HCT116 (cell line): ENCODE data around the gene TENM4. TPM values are rescaled to one million over a fixed set of nuclear protein-coding genes. Genes with fewer than 3 reads are reported as not detected.

Source experiments
- ATAC-seq: fragments of 200-7000 bp; cut with Tn5 transposase; 2 replicates; pipeline ENCODE4 v1.9.1; 2020; ENCODE audit warnings: mild to moderate bottlenecking, moderate library complexity
- BruUV-seq: library from RNA; stranded (reverse); fragments of 400-500 nt; replicated peaks from 2 replicates; lab custom pipeline; 2021; lab: Mats Ljungman, UMichigan
- CTCF ChIA-PET: fragments of 300-600 bp; sonication (Branson Sonifier 250); formaldehyde crosslinking; loops from one replicate; lab custom pipeline; 2021; ENCODE audit warnings: antibody characterized with exemption; lab: Charles Lee
- POLR2A ChIA-PET: fragments of 300-600, 350-600 bp; sonication (Branson Sonifier 250); formaldehyde crosslinking; loops from one replicate; lab custom pipeline; 2021; ENCODE audit warnings: antibody characterized with exemption; lab: Charles Lee
- RAD21 ChIA-PET, 2 experiments: fragments of 300-600 bp; sonication (Branson Sonifier 250); formaldehyde crosslinking; loops; one replicate each; lab custom pipeline; 2023; ENCODE audit warnings: low total read pairs in 2 of 2; ENCODE audit not compliant: uncharacterized antibody in 2 of 2, unreplicated experiment in 2 of 2, low non-redundant PET in 1 of 2; lab: Charles Lee
- DNase-seq: peaks from one replicate; pipeline ENCODE4 v3.0.0-alpha.2; 2010; ENCODE audit warnings: low read depth, low spot score
- H2AFZ ChIP-seq: fragments of 200-600 bp; shearing (Covaris generic), sonication (generic); 2 replicates; pipeline ENCODE4 v1.6.1; 2017; ENCODE audit warnings: low read depth, mixed run types, mixed read lengths, antibody characterized with exemption, low read length; ENCODE audit not compliant: poor library complexity, severe bottlenecking
- H3K27ac ChIP-seq: 2 replicates; pipeline ENCODE4 v1.5.1; 2012; ENCODE audit warnings: low read depth, low read length
- H3K27me3 ChIP-seq: fragments of 200-600 bp; sonication (generic); 2 replicates; pipeline ENCODE4 v1.6.1; 2016; ENCODE audit warnings: mixed run types, low read length, mixed read lengths; ENCODE audit not compliant: insufficient read depth
- H3K36me3 ChIP-seq, 2 experiments: fragments of 200-500 bp in 1 of 2; fragments of 200-600 bp in 1 of 2; sonication (Bioruptor generic) in 1 of 2; sonication (generic) in 1 of 2; 2 replicates each; pipeline versions ENCODE4 v1.5.1 to v1.6.1; 2014 to 2016; ENCODE audit warnings: low read length in 2 of 2, inconsistent platforms in 1 of 2, mixed read lengths in 1 of 2, mixed run types in 1 of 2; ENCODE audit not compliant: insufficient read depth in 2 of 2, control insufficient read depth in 1 of 2
- H3K4me1 ChIP-seq, 2 experiments: fragments of 200-600 bp in 1 of 2; sonication (generic) in 1 of 2; 2 replicates each; pipeline versions ENCODE4 v1.5.1 to v1.6.1; 2012 to 2017; ENCODE audit warnings: low read length in 2 of 2, inconsistent platforms in 1 of 2, mild to moderate bottlenecking in 1 of 2, mixed read lengths in 1 of 2, mixed run types in 1 of 2, moderate library complexity in 1 of 2; ENCODE audit not compliant: insufficient read depth in 2 of 2, control insufficient read depth in 1 of 2
- H3K4me2 ChIP-seq: fragments of 200-600 bp; sonication (generic); 2 replicates; pipeline ENCODE4 v1.6.1; 2017; ENCODE audit warnings: mixed run types, low read length, mixed read lengths
- H3K4me3 ChIP-seq, 2 experiments: fragments of 200-600 bp in 1 of 2; sonication (generic) in 1 of 2; replicated peaks in 1 of 2; 2 replicates each; pipeline ENCODE4 v1.5.1; 2011 to 2016; ENCODE audit warnings: low read length in 2 of 2, control low read depth in 1 of 2, low read depth in 1 of 2, mild to moderate bottlenecking in 1 of 2, mixed read lengths in 1 of 2, mixed run types in 1 of 2
- H3K79me2 ChIP-seq: fragments of 200-600 bp; sonication (generic); 2 replicates; pipeline ENCODE4 v1.6.1; 2017; ENCODE audit warnings: mild to moderate bottlenecking, mixed run types, low read length, moderate library complexity, mixed read lengths; ENCODE audit not compliant: insufficient read depth
- H3K9ac ChIP-seq: fragments of 200-600 bp; sonication (generic); 2 replicates; pipeline ENCODE4 v1.6.1; 2016; ENCODE audit warnings: low read length, mixed read lengths
- H3K9me2 ChIP-seq: fragments of 200-600 bp; sonication (generic), shearing (Covaris generic); 2 replicates; pipeline ENCODE4 v1.6.1; 2017; ENCODE audit warnings: mixed run types, mild to moderate bottlenecking, moderate library complexity; ENCODE audit not compliant: insufficient read depth
- H3K9me3 ChIP-seq, 2 experiments: fragments of 200-500 bp in 1 of 2; fragments of 200-600 bp in 1 of 2; sonication (Bioruptor generic) in 1 of 2; sonication (generic) in 1 of 2; 2 replicates each; pipeline ENCODE4 v1.6.1; 2014 to 2017; ENCODE audit warnings: low read length in 2 of 2, mixed read lengths in 2 of 2, inconsistent platforms in 1 of 2, low read depth in 1 of 2, mild to moderate bottlenecking in 1 of 2, mixed run types in 1 of 2, moderate library complexity in 1 of 2; ENCODE audit not compliant: control insufficient read depth in 1 of 2, insufficient read depth in 1 of 2
- H4K20me1 ChIP-seq: fragments of 200-600 bp; sonication (generic), shearing (Covaris generic); 2 replicates; pipeline ENCODE4 v1.6.1; 2017; ENCODE audit warnings: mixed run types, mild to moderate bottlenecking, moderate library complexity; ENCODE audit not compliant: insufficient read depth
- ATF3 ChIP-seq: IDR thresholded peaks from 2 replicates; pipeline ENCODE4 v1.6.1; 2012
- FOSL1 ChIP-seq: IDR thresholded peaks from 2 replicates; pipeline ENCODE4 v1.6.1; 2012; ENCODE audit warnings: low read depth
- JUND ChIP-seq: IDR thresholded peaks from 2 replicates; pipeline ENCODE4 v1.6.1; 2012
- POLR2AphosphoS5 ChIP-seq: IDR thresholded peaks from 2 replicates; pipeline ENCODE4 v1.6.1; 2011; ENCODE audit warnings: mild to moderate bottlenecking, low read depth, low read length, moderate library complexity
- RAD21 ChIP-seq: IDR thresholded peaks from 2 replicates; pipeline ENCODE4 v1.6.1; 2012; ENCODE audit warnings: low read depth, mild to moderate bottlenecking
- SP1 ChIP-seq: IDR thresholded peaks from 2 replicates; pipeline ENCODE4 v1.6.1; 2012; ENCODE audit warnings: low read depth
- intact Hi-C: fragments of 100-400 bp; cut with micrococcal nuclease; formaldehyde crosslinking; loops from 2 replicates; pipeline ENCODE4 v1.10.0; 2022
- total RNA-seq: library from RNA; stranded (reverse); gene quantifications from one replicate; pipeline ENCODE4 v1.2.1, GENCODE V29; 2021; ENCODE audit not compliant: unreplicated experiment
- TF ChIP-seq, protein P1 (sequence below): IDR thresholded peaks from 2 replicates; pipeline ENCODE4 v1.6.1; 2011; ENCODE audit warnings: mild to moderate bottlenecking, low read length, moderate library complexity; ENCODE audit not compliant: insufficient replicate concordance; ENCODE audit errors: extremely low read depth

TENM4 gene
- total RNA-seq, 1 experiment from 2014 or later, result 0.05 TPM

DNA sequence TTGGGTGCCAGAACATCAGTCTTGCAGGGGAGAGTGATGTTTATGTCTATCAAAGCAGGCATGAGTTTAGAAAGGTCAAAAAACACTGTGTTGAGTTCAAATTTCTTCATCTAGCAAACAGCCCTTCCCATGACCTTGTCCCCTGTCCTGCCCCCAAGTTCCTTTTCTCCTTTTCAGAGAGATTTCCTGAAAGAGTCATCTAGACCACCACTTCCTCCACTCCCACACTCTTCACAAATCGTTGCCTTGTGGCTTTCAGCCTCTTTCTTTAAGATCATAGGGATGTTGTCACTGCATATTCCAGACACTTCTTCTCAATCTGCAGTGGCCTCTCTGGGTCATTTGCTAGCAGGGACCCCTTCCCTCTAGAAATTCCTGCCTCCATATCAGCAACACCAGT is 290.5 kb downstream of the TENM4 start:
- CTCF ChIA-PET, result no interaction called here
- Histone ChIP-seq H3K4me1 (no peaks in the 10 kb centered on the region), H2AFZ (no peak overlapping the region), H3K9me2 (no peaks in the 10 kb centered on the region), H3K27me3 (peaks cover 40% of the 10 kb centered on the region), H3K4me2 (no peak overlapping the region), H3K9ac (no peak overlapping the region), H4K20me1 (no peaks in the 10 kb centered on the region), H3K4me3 (no peak overlapping the region), H3K36me3 (no peaks in the 10 kb centered on the region), H3K79me2 (no peaks in the 10 kb centered on the region), H3K27ac (no peak overlapping the region), H3K9me3 (no peaks in the 10 kb centered on the region)
- TF ChIP-seq FOSL1 (no peak), JUND (no peak), SP1 (no peak), POLR2AphosphoS5 (no peak), RAD21 (no peak), ATF3 (no peak)
- TF ChIP-seq, protein P1, sequence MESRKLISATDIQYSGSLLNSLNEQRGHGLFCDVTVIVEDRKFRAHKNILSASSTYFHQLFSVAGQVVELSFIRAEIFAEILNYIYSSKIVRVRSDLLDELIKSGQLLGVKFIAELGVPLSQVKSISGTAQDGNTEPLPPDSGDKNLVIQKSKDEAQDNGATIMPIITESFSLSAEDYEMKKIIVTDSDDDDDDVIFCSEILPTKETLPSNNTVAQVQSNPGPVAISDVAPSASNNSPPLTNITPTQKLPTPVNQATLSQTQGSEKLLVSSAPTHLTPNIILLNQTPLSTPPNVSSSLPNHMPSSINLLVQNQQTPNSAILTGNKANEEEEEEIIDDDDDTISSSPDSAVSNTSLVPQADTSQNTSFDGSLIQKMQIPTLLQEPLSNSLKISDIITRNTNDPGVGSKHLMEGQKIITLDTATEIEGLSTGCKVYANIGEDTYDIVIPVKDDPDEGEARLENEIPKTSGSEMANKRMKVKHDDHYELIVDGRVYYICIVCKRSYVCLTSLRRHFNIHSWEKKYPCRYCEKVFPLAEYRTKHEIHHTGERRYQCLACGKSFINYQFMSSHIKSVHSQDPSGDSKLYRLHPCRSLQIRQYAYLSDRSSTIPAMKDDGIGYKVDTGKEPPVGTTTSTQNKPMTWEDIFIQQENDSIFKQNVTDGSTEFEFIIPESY, result no peak
- DNase-seq (no peak), ATAC-seq (no peak)
- POLR2A ChIA-PET, result no interaction called here
- no TSS peak for BruUV-seq
- intact Hi-C loops, result no loop called here
- RAD21 ChIA-PET, result no interaction called here

GRCh38 chr11:79147731-79148130 is 293.1 kb downstream of the TENM4 start:
- no peak overlapping the region for H3K4me3 ChIP-seq
- intact Hi-C loops, result no loop called here
- no peaks in the 10 kb centered on the region for H3K9me3 ChIP-seq
- no peaks in the 10 kb centered on the region for H3K79me2 ChIP-seq
- no peak for TF ChIP-seq JUND
- TF ChIP-seq, all 23 proteins: peak for 0
- DNase-seq (no peak), ATAC-seq (no peak)
- Histone ChIP-seq H2AFZ (no peak overlapping the region), H3K36me3 (no peaks in the 10 kb centered on the region), H3K4me2 (no peak overlapping the region), H3K27me3 (peaks cover 40% of the 10 kb centered on the region), H3K27ac (no peak overlapping the region), H4K20me1 (no peaks in the 10 kb centered on the region), H3K4me1 (no peaks in the 10 kb centered on the region), H3K9ac (no peak overlapping the region), H3K9me2 (no peaks in the 10 kb centered on the region)
- ChIA-PET CTCF (no interaction called here), RAD21 (no interaction called here), POLR2A (no interaction called here)
- BruUV-seq, result no TSS peak
